ENCODE results near the gene TMEM129.

Gene TMEM129

GRCh38 chr4:1744552-1744951, 23.4 kb upstream of the TMEM129 start:
- DNase-seq = no peak

GRCh38 chr4:1743975-1744374, 22.9 kb upstream of the TMEM129 start:
- DNase-seq = no peak

GRCh38 chr4:1743551-1743950, 22.4 kb upstream of the TMEM129 start:
- no peak for DNase-seq

GRCh38 chr4:1741208-1741607, 20.1 kb upstream of the TMEM129 start:
- DNase-seq = no peak

- DNase-seq = no peak
These were observed 19.0 kb upstream of the TMEM129 start for GRCh38 chr4:1740021-1740545.

GRCh38 chr4:1739358-1739757, 18.2 kb upstream of the TMEM129 start:
- DNase-seq = no peak

- DNase-seq = no peak
These were observed 17.3 kb upstream of the TMEM129 start for GRCh38 chr4:1738410-1738809.

GRCh38 chr4:1737666-1738065, 16.5 kb upstream of the TMEM129 start:
- no peak for DNase-seq

GRCh38 chr4:1736812-1737211, 15.7 kb upstream of the TMEM129 start:
- no peak for DNase-seq

GRCh38 chr4:1735215-1735614, 14.1 kb upstream of the TMEM129 start:
- no peak for DNase-seq

GRCh38 chr4:1732911-1733310, 11.8 kb upstream of the TMEM129 start:
- no peak for DNase-seq

- DNase-seq = no peak
These were observed 10.1 kb upstream of the TMEM129 start for GRCh38 chr4:1731180-1731579.

- no peak for DNase-seq
These were observed 9.5 kb upstream of the TMEM129 start for GRCh38 chr4:1730532-1731135.

GRCh38 chr4:1728061-1728980, 7.2 kb upstream of the TMEM129 start:
- DNase-seq = no peak

- DNase-seq = no peak
These were observed 6.3 kb upstream of the TMEM129 start for GRCh38 chr4:1727117-1728031.

- peak; percentile 76 to 89 for DNase-seq
These were observed 5.2 kb upstream of the TMEM129 start for GRCh38 chr4:1726146-1726934.

GRCh38 chr4:1725521-1725920, 4.4 kb upstream of the TMEM129 start:
- DNase-seq = no peak

- DNase-seq = no peak
These were observed 2.1 kb upstream of the TMEM129 start for GRCh38 chr4:1723131-1723801.

GRCh38 chr4:1722551-1723118, 1.5 kb upstream of the TMEM129 start:
- DNase-seq = no peak

- DNase-seq = peak in 1 of 2 experiments; percentile 26
These were observed 785 bp upstream of the TMEM129 start for GRCh38 chr4:1721666-1722550.
